Measurements from ENCODE around the gene RESP18. TPM values are rescaled to one million over a fixed set of nuclear protein-coding genes. Genes with fewer than 3 reads are reported as not detected.
"Not testable (repeated sequence)": the region's sequence is repeated elsewhere in the genome, so short reads cannot be mapped to it uniquely, and the experiment has no call there.

The RESP18 gene
- total RNA-seq, 1 experiment from 2014 or later: not detected

- in situ Hi-C loops (cut with HindIII; ENCODE audit: low sequenced_read_pairs): no loop called here
Measured at GRCh38 chr2:219331560-219332213, 857 bp downstream of the RESP18 start.

GRCh38 chr2:219327719-219328118 is 4.8 kb downstream of the RESP18 start:
- in situ Hi-C loops (cut with HindIII; ENCODE audit: low sequenced_read_pairs): no loop called here
- DNase-seq (ENCODE audit: low spot score): no peak

More at GRCh38 chr2:219331560-219332213, 857 bp downstream of the RESP18 start:
- DNase-seq (ENCODE audit: low spot score): no peak

- in situ Hi-C loops (cut with HindIII; ENCODE audit: low sequenced_read_pairs): no loop called here
- no peak for DNase-seq (ENCODE audit: low spot score)
Measured at GRCh38 chr2:219325657-219326315, 6.8 kb downstream of the RESP18 start.

GRCh38 chr2:219325136-219325535 is 7.4 kb downstream of the RESP18 start:
- in situ Hi-C loops (cut with HindIII; ENCODE audit: low sequenced_read_pairs): no loop called here
- no peak for DNase-seq (ENCODE audit: low spot score)

- DNase-seq (ENCODE audit: low spot score): no peak
- in situ Hi-C loops (cut with HindIII; ENCODE audit: low sequenced_read_pairs): no loop called here
Measured at GRCh38 chr2:219323434-219323833, 9.1 kb downstream of the RESP18 start.

GRCh38 chr2:219314804-219315468 is 17.6 kb downstream of the RESP18 start:
- in situ Hi-C loops (cut with HindIII; ENCODE audit: low sequenced_read_pairs): no loop called here
- no peak for DNase-seq (ENCODE audit: low spot score)

GRCh38 chr2:219312683-219313263 is 19.8 kb downstream of the RESP18 start:
- in situ Hi-C loops (cut with HindIII; ENCODE audit: low sequenced_read_pairs); DNase-seq (ENCODE audit: low spot score): not testable (repeated sequence)

- peak; percentile 79 for DNase-seq (ENCODE audit: low spot score)
- in situ Hi-C loops (cut with HindIII; ENCODE audit: low sequenced_read_pairs): no loop called here
Measured at GRCh38 chr2:219309278-219309677, 23.3 kb downstream of the RESP18 start, which contains the start of gene PTPRN. TSS of gene PTPRN (minus strand) at chr2:219309401. CDS start at chr2:219309332, 69 bp downstream.

- peak; percentile 77 for DNase-seq (ENCODE audit: low spot score)
Measured at GRCh38 chr2:219308142-219309101, 24.1 kb downstream of the RESP18 start.

GRCh38 chr2:219306047-219306446 is 26.5 kb downstream of the RESP18 start:
- in situ Hi-C loops (cut with HindIII; ENCODE audit: low sequenced_read_pairs): no loop called here
- no peak for DNase-seq (ENCODE audit: low spot score)

More at GRCh38 chr2:219308142-219309101, 24.1 kb downstream of the RESP18 start:
- in situ Hi-C loops (cut with HindIII; ENCODE audit: low sequenced_read_pairs): no loop called here

GRCh38 chr2:219304223-219304622 is 28.3 kb downstream of the RESP18 start:
- DNase-seq (ENCODE audit: low spot score): no peak
- in situ Hi-C loops (cut with HindIII; ENCODE audit: low sequenced_read_pairs): no loop called here

GRCh38 chr2:219302412-219302968 is 30.1 kb downstream of the RESP18 start:
- in situ Hi-C loops (cut with HindIII; ENCODE audit: low sequenced_read_pairs): no loop called here
- no peak for DNase-seq (ENCODE audit: low spot score)

GRCh38 chr2:219300022-219300421 is 32.5 kb downstream of the RESP18 start:
- DNase-seq (ENCODE audit: low spot score): no peak
- in situ Hi-C loops (cut with HindIII; ENCODE audit: low sequenced_read_pairs): no loop called here

GRCh38 chr2:219299372-219299760 is 33.2 kb downstream of the RESP18 start:
- no peak for DNase-seq (ENCODE audit: low spot score)
- in situ Hi-C loops (cut with HindIII; ENCODE audit: low sequenced_read_pairs): no loop called here

- in situ Hi-C loops (cut with HindIII; ENCODE audit: low sequenced_read_pairs): no loop called here
Measured at GRCh38 chr2:219298759-219299371, 33.7 kb downstream of the RESP18 start.

GRCh38 chr2:219297766-219298456 is 34.6 kb downstream of the RESP18 start:
- in situ Hi-C loops (cut with HindIII; ENCODE audit: low sequenced_read_pairs): no loop called here
- DNase-seq (ENCODE audit: low spot score): no peak

More at GRCh38 chr2:219298759-219299371, 33.7 kb downstream of the RESP18 start:
- peak; percentile 87 for DNase-seq (ENCODE audit: low spot score)

- in situ Hi-C loops (cut with HindIII; ENCODE audit: low sequenced_read_pairs): no loop called here
- no peak for DNase-seq (ENCODE audit: low spot score)
Measured at GRCh38 chr2:219296631-219297391, 35.7 kb downstream of the RESP18 start.

Data from G401 (cell line).